ENCODE results near the gene CDKL5.
"Not testable (repeated sequence)": the region's sequence is repeated elsewhere in the genome, so short reads cannot be mapped to it uniquely, and the experiment has no call there.

The CDKL5 gene

DNA sequence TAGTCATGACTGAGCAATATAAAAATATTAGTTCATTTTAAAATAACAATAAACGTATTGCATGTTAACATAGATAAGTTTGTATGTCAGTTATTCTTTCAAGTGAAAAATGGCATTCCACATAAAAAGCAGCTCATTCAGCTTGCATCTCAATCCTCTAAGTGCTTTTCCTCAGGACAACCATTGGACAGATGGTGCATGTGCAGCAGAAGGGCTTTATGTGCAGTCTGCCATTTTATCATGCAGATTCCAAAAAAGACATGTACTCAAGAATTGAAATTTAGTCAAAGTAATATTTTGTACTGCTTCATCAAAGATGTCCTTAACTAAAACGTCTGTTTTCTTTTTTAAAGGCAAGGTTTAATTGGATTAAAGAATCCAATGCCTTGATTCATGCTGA, 153.1 kb downstream of the CDKL5 start:
- no peak for DNase-seq

DNA sequence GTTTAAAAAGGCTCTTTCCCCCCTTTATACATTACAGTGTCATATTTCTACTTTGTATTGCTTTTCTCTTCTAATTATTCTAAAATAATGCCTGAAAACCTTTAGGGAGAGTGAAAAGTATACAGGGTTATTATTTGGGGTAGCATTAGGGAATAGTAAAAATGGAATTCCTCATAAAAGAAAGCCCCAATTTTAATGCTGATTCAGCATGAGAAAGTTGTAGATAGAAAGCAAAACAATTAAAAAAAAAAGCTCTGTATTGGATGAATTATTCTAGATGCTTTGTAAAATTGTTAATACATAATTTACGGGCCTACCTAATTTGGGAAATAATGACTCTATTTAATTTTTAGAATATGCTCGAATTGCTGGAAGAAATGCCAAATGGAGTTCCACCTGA, 154.1 kb downstream of the CDKL5 start:
- DNase-seq = no peak

DNA sequence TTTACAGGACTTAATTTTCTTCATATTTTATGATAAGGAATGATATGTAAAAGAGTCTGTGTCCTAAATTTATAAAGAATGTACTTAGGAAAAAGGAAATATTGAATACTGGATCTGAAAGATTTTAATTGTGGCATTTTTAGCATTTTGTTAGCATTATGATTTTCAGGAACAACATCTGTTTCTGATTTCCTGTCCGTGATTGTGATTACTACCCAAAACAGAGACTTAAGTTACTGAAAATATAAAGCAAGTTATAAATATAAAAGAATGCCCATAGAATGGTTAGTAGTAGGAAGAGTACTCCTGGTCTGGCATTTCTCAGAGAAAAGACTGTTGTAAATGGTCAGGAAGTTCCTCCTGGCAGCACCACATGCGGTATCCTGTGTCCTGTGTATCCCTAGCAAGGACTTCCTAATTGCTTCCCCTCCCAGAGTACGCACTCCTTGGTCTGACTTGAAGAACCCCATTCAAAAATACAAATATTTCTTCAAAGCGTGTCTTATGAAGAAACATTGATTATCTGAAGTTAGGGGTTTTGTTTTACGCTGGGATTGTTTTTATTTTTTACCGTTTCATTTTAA, 157.6 kb downstream of the CDKL5 start:
- no peak for DNase-seq

DNA sequence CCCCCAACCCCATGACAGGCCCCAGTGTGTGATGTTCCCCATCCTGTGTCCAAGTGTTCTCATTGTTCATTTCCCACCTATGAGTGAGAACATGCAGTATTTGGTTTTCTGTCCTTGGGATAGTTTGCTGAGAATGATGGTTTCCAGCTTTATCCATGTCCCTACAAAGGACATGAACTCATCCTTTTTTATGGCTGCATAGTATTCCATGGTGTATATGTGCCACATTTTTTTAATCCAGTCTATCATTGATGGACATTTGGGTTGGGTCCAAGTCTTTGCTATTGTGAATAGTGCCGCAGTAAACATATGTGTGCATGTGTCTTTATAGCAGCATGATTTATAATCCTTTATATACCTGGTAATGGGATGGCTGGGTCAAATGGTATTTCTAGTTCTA, 163.9 kb downstream of the CDKL5 start:
- DNase-seq = not testable (repeated sequence)

DNA sequence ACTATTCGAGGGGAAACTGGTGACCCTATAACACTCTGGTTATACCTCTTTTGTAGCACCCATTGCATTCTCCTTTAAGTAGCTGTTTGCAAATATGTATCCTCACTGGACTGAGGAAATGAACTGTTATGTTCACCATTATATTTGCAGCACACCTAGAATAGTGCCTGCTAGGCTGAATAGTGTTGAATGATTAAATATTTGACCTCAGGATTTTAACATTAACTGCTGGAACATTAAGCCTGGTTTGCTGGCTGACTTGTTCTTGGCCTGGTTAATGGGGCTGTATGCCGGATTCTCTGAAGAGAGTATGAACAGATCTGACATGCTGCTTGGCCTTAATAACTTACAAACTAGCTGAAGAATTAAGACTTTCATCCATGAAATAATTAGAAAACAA, 166.4 kb downstream of the CDKL5 start:
- no peak for DNase-seq

DNA sequence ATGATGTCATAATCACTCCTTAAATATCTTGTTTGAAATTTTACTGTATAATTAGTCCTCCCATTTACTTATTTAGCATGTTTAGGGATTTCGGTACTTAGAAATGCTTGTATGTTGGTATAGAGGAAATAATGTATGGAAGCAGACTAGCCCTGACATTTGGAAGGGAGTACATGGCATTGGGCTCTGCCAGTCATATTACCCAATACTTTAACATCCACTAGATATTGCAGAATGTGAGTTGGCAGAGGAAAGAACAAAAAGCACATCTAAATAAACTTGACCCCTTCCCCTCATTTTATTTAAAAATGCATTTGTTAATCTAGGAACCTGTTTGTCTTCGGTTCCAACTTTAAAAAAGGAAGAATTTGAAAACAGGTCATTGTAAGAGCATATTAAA, 168.7 kb downstream of the CDKL5 start:
- DNase-seq = no peak

DNA sequence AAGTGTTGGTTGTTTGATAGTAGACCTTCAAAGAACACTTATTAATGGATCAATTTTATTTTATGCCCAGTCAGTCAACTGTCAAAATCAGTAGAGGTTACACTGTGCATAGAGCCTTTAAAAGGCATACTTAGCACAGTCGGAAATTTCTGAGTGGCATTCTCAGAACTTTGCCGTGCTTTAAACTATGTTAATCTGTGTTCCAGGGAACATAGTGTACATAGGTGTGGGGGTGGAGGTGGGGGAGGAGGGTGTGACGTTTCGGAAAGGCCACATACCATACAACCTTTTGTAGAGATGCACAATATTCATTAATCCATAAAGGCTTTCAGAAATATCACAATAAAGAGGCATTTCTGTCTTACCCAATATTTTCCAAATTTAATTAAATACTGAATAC, 170.7 kb downstream of the CDKL5 start:
- no peak for DNase-seq

DNA sequence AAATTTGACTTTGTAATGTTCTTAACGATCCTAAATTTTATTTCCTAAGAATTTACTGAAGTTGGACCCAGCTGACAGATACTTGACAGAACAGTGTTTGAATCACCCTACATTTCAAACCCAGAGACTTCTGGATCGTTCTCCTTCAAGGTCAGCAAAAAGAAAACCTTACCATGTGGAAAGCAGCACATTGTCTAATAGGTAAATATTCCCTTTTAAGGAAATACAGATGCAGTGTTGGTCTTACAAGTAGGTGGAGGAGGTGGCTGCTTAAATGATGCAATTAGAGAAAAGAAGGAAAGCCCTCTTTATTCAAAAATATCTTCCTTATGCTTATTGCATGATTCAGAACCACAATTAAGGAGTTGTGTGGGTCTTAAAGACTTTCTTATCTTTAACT, 173.0 kb downstream of the CDKL5 start:
- DNase-seq = no peak

DNA sequence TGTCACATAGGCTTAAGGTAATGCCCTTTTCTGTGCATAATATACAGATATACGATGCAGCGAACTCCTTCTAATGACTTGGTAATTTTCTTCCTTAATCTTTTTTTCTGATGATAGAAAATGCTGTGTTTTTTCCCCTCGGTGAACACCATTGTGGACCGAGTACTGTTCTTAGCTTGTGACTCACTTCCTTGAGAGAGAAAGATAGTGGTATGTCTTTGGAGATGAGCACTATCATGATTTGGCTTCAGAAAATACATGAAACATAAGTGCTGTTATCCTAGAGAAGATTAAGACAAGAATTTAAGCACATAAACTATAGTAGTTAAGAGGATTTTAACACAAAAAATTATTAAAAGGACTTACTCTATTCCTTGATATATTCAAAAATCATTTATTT, 182.6 kb downstream of the CDKL5 start:
- DNase-seq = no peak

DNA sequence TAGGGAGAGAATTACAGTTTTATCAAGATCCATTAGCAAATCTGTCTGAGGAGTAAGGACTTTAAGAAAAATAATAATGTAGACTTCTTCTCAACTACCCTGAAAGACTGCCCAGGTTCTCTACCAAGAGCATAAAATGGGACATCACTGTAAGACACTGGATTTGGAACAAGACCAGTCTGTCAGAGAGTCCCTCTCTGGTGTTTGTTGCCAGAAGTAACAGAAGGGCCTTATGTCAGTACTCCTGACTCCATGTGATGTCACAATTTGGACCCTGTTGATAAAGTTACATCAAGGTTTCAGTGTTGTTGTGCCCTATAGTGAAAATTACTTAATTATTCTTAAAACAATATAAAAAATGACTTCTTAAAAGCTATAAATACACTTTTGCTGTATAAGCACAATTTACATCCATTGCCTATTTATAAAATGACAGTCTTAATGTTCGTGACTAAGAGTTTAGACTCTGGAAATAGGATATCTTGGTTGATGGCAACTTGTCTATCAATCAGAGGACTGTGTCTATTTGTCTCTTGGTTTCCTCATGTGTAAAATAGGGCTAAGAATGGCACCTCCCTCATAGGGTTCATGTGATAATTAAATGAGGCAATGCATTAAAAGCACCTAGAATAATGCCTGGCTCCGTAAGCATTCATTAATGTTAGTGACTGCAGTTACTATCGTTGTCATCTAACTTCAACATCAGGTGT, 188.7 kb downstream of the CDKL5 start:
- no peak for DNase-seq

DNA sequence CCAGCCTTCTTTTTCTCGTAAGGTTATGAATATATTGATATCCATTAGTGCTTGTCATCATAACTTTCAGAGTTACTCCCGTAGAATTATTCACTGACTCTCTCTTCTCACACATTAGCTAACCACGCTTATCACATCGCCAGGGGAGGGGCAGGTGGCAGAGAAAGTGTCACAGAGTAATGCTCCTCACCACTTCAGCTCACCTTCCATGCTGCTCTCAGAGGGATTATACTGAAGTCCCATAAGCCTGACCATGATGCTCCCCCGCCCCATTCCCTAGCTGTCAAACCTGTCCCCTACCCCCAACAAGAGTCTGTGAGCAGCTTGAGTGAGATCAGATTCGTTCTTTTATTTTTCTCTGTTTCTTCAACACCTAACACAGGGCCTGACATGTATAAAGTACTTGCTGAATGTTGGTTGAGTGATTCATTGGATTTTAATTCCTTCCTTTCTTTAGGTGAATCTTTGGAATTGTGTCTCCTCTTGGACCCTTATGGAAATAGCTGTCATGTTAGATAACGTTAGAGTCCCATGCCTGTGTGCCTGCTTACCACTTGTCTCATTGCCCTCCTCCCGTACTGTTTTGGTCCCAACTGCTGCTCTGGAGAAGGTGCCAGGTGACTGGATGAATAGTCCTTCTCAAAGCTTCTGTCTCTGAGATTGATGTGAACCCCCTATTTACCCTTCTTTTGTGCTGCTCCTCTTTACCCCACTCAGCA, 191.4 kb downstream of the CDKL5 start:
- no peak for DNase-seq

DNA sequence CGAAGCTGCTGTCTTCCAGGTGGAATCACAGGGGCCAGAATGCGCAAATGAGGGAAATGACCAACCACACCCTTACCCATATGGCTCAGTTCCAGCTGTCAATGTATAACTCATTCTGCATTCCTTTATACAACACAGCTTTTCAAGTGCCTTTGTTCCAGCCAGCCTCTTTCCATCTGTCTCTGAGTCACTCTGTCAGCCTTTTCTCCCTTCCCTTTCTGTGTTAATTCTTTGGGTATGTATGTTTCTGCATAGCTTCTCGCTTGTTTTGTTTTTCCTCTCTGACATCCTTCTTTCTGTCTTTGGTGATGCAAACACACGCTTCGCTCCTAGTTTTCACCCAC, 192.0 kb downstream of the CDKL5 start:
- DNase-seq = no peak

DNA sequence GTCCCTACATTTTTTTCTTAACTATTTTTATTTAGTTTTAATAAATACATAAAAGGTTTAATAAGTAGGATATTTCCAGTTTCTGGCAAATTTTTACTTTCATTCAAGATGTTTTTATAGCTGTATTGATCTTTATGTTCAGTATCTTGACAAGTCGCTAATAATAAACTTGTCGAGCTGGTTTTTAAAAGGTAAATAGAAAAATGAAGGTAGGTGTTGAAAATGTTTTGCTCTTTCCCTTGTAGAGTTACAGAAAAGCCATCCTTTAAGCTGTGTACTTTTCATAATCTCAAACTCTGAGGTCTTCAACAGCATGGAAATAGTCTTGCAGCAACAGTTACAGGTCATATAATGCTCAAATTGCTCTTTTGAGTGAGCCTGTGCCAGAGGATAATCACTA, 193.9 kb downstream of the CDKL5 start:
- DNase-seq = no peak

DNA sequence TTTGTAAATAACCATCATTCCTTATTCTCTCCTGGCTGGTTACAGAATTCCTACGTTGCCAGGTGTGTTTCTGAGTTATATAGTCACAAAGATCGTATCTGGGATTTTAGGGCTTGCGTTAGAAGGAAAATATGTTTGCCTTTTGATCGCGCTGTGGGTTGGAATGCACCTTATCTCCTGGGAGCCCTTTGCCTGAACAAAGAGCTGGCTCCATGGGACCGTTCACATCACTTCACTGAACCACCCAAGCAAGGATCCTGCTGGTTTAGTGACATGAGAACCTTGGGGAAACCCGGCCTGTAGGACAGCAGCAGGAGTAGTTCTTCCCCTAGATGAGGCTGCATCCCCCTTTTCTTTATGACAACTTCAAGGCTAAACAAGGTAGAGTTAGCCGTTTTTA, 194.9 kb downstream of the CDKL5 start:
- DNase-seq = no peak

DNA sequence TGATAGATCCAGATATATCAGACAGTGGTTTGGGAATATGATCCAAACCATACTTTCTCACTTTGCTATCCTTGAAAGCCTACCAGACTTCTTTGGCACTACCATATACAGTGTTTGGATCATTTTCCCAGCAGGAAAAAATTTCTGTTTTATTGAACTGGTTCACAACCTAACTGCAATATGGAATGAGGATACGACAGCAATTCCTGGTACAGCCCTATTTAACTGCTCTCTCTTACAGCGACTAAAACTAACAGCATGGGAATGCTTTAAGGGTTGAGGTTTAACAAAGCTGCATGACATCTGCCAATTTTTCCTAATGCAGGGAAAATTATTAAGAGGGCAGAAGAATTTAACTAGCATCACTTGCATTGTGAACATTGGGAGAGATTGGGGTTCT, 199.2 kb downstream of the CDKL5 start:
- no peak for DNase-seq

DNA sequence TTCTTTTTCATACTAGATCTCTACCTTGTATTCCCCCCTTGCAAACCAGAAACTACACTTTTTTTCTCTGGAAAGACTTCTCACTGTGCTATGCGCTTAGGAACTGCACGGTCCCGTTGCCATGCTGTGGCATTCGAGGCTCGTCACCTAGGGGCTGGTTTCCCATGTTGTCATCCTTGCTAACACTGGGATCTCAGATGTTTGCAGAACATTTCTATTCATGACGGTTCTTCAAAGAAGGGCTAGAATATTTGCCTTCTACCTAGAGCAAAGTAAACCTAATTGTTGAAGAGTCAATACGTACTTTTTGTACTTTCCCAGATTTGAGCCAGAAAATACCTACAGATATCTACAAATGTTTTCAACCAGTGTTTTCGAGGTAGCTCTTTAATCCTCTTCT, 205.5 kb downstream of the CDKL5 start:
- DNase-seq = no peak

DNA sequence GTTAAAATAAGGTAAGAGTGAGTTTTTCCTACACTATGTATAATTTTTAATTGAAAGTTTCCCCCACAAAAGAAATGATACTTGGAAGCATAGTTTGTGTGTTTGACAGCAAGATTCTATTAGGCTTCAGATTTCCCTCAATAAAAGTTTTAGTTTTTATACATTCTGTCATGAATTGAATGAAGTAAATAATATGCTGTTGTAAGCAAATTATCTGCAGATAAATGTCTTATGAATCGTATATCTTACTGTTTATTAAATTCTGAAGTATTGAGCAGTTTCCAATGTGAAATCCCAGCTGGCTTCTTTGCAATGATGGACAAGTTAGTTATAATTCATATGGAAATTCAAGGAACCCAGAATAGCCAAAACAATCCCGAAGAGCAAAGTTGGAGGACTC, 213.0 kb downstream of the CDKL5 start:
- DNase-seq = no peak

DNA sequence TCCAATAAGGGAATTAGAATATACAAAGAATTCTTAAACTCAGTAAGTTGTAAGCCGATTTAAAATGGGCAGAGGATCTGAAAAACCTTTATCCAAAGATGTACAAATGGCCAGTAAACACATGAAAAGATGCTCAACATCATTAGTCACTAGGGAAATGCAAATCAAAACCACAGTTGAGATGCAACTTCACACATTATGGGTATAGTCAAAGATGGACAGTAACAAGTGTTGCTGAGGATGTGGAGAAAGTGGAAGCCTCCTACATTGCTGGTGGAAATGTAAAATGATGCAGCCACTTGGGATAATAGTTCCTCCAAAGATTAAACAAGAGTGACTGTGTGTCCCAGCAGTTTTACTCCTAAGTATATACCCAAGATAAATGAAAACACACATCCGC, 213.9 kb downstream of the CDKL5 start:
- no peak for DNase-seq

DNA sequence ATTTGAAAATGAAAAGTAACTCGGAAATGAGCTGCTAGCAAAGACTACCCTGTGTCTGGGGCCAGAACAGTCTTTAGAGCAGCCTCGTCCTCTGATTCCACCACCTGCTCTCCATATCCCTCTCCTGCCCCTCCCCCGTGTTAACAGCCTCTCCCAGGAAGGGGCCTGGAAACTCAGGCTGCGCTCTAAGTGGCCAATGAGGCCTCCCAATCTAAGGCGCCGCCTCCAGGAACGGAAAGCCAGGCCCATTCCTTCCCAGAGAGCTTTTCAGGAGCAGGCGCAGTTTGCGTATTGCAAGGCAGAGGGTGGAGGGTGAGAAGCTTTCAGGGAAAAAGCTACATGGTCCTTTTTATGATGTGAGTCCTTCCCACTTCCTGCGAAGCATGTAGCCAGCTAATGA, 215.3 kb downstream of the CDKL5 start:
- no peak for DNase-seq

DNA sequence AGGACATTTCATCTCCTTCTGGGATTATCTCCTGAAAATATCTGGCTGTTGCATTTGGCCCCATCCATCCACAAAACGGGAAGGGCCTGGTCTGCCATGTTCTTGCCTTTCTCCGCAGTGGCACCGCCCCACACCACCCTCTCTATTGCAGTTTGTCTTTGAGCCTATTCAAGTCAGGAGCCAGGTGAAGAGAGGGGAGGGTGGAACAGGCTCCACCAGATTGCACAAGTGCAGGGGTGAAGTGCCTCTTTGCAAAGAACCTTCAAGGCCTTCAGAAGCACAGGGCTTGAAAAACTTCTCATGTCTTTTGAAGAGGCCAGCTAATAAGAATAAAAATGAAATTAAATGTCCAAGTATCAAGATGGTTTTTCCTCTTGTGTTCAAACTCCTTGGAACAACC, 217.8 kb downstream of the CDKL5 start:
- no peak for DNase-seq

DNA sequence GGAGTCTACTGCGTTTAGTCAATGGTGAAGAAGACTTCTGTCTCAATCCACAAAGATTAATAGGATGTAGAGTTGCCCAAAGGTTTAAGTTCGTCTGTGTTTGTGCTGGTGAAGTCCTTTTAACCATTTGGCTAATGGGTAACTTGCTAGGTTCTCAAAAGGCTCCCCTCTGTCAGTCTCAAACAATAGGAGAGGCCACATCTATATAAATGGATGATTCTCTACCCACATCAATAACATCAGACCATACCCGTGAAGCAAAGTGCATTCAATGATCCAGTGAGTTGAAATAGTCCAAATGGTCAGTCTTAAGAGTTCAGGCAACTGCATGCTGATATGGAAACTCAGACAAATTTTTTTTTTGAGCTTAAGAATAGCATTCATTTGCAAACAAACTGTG, 218.4 kb downstream of the CDKL5 start:
- no peak for DNase-seq

DNA sequence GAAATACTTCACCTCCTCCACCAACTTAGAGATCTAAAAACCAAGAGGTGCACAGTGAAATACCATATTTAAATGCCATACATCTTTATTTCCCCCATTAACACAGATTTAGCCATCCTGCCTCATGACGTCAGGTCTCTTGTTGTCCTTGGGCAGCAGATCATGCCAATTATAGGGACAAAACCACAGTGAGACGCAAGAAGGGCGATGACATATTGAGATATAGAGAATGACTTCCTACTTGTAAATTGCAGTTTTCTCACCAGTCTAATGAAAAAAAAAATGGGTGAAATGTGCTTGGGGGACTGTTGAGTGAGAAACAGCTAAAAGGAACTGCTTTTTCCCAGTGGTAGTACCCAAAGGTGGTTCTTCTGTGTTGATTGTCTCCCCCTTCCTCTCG, 222.2 kb downstream of the CDKL5 start:
- no peak for DNase-seq

DNA sequence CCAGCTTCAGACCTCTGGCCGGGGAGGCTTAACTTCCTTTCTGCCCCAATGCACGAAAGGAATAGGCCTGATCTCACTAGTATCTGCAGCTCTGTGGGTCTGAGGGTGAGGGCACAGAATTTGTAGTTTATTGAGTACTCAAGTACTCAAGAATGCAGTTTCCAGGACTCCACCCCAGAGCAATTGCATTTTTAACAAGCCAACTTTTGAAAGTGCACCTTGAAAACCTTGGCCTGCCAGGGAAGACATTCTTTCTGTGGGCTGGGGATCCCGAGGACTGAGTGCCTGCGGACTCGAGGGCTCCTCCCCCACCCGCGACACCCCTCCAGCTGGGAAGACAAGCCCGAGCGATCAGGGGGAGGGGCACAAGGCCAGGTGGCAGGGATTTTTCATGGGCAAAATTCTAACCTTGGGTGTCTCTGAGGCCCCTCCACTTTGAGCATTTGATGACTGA, 224.1 kb downstream of the CDKL5 start:
- no peak for DNase-seq

DNA sequence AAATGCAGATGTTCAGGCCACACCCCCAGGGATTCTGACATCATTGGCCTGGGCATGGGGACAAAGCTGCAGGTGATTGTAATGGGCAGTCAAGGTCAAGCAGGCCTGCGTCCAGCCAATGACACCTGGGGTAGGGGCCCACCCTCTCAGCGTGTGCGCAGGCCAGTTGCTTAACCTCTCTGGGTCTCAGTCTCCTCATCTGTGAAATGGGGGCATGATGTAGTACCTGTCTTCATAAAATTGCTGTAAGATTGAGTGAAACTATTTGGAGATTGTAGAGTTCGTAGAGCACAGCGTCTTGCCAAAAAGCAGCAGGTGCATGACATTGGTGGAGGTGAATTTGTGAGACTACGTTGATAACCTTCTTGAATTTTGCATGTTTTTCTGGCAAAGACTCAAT, 225.3 kb downstream of the CDKL5 start:
- DNase-seq = no peak

DNA sequence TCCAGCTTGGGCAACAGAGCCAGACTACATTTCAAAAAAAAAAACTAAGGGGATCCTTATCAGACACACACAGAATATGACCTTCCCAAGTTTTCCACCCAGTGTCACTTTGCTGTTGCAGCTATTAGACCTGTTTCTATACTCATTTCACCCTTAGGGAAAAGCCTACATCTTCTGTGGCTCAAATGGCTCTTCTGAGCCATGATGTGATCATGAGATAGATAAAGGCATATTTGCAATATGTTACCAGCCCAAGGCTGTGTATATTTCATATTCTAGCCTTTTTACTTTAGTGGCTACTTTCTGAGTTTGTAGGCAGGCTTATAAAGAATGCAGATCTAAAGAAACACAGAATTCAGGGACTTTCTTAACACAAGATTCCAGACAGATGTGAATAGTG, 227.2 kb downstream of the CDKL5 start:
- no peak for DNase-seq

Measured in CD4-positive, alpha-beta T cell treated with Interferon alpha-2 for 1 hour (primary cell).